ENCODE results near the gene SERPINE2.

Gene SERPINE2

GRCh38 chr2:223925106-223925505, 114.0 kb downstream of the SERPINE2 start:
- DNase-seq (ENCODE audit: low read depth), result peak; percentile 33
- no peak overlapping the region for H3K4me3 ChIP-seq (ENCODE audit: low read length)
- no peak for TF ChIP-seq CTCF (conservative IDR thresholded peaks at IDR 0.05; ENCODE audit: low read length)

Data from AG10803 (cell line).